GM18498 (cell line): ENCODE measurements around the gene CFAP54.
A peak's percentile ranks its signal among the peaks of the same experiment; 100 is the strongest.
"Not testable (repeated sequence)": the region's sequence is repeated elsewhere in the genome, so short reads cannot be mapped to it uniquely, and the experiment has no call there.

Experiments
- ATAC-seq: cut with Tn5 transposase; IDR thresholded peaks from one replicate; pipeline ENCODE4 v1.9.1; 2021; ENCODE audit warnings: mild to moderate bottlenecking, moderate library complexity; ENCODE audit not compliant: unreplicated experiment

The CFAP54 gene

DNA sequence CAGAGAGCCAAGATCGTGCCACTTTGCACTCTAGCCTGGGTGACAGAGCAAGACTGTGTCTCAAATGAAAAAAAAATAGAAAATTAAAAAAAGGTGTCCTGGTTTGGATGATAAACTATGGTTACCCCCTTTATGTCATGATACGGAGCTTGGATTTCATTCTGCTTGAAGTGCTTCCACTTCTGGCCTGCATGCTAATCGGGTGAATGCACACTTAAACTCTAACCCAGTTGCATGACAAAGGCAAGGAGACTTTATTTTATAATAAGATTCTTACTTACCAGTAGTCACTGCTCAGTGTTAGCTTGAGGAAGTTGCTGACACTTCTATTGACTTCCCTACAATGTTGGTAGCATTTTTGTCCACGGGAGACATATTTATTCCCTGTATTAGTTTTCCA lies 24.3 kb downstream of the CFAP54 start:
- no peak for ATAC-seq

- ATAC-seq, result no peak
Measured at GRCh38 chr12:96514328-96514727, 25.0 kb downstream of the CFAP54 start.

DNA sequence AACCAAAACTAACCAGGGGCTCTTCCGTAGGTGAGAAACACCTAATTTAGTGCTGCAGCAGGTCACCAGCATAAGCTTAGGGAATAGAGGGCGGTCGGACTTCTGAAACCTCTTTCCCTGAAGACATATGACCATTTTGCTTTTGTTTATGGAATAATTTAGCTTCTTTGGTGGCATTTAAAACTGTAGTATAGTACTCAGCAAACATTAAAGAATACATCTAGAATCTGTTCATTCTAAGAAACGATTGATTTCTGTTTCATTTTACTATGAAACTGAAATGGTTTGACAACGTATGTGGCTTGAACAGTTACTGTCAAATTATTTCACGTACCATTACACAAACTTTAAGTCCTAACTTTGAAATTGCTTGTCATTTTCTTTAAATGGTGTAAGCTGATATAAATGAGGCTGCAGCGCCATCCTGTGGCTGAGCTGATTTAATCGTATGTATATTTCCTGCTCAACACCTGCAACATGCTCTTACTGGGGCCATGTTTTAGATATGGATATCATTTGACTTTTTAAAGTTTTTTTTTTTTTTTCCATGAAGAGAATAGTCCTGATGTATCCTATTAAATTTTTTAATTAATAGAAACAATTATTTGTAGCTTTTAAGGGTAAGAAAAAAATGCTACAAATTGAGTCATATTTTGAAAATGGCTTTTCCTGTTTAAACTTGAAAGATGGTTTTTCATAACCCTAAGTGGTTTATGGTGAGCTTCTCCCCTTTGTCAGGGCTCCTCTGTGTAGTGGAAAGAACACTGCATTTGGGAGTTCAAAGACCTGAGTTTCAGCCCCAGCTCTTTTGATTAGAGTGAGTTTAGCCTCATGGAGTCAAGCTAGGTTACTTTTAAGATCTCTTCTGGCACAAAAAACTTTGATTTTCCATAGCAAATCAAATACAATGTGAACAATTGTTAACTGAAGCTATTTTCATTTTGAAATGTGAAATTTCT lies 27.4 kb downstream of the CFAP54 start:
- peak; percentile 80 for ATAC-seq

DNA sequence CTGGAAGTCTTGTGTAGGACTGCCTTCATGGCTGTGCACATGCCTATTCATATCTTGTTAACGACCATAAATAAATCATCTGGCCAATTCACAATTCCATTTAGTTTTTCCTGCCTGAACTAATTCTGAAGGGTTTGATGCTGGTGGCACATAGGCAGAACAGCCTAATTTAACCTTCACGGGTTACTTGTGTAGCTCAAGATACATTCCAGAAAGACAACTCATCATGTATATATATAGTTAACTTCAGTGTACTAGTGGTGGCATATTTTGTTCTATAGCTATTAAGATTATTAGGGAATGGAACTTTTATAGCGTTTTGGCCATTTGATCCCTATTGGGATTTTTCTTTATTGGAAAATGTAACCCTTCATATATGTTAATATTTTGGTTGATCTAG lies 31.4 kb downstream of the CFAP54 start:
- ATAC-seq, result no peak

GRCh38 chr12:96521895-96522682 lies 32.7 kb downstream of the CFAP54 start:
- no peak for ATAC-seq

- no peak for ATAC-seq
Measured at GRCh38 chr12:96522690-96523089, 33.3 kb downstream of the CFAP54 start.

- ATAC-seq, result no peak
Measured at GRCh38 chr12:96526110-96526509, 36.7 kb downstream of the CFAP54 start.

- ATAC-seq, result no peak
Measured at GRCh38 chr12:96529912-96530311, 40.5 kb downstream of the CFAP54 start.

DNA sequence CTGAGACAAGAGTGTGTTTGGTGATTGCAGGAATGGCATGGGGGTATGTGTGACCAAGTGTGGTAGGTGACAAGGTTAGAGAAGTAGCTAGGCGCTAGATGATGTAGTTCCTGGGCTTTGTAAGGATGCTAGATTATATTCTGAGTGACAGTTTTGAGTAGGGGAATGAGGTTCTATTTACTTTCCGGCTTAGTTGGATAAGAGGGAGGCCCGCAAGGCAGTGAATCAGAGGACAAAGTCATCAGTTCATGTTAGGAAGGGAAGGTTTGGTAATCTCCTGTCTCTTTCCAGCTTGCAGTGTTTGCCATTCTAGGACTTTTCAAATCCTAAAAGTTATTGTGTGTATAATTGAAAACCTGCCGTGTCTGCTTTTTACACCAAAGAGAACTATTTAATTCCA lies 45.0 kb downstream of the CFAP54 start:
- no peak for ATAC-seq

DNA sequence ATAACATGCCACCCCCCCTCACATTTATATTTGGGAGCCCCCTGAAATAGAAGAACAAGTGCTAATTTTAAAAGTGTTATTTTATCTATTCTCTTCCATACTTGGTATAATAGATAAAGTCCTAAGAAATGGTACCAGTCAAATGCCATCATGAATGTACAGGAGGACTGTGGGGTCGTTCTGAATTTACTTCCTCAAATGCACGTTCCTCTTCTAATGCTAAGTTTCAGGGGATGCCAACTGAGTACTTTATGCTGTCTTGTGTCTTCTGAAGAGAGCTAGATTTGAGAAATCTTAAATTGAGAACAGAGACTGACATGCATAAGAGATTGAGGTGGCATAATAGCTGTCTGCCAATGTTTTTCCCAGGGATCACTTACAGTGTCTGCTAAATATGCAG lies 59.0 kb downstream of the CFAP54 start:
- ATAC-seq, result no peak

GRCh38 chr12:96549341-96549740 lies 60.0 kb downstream of the CFAP54 start:
- no peak for ATAC-seq

GRCh38 chr12:96570579-96570978 lies 81.2 kb downstream of the CFAP54 start:
- peak; percentile 30 for ATAC-seq

DNA sequence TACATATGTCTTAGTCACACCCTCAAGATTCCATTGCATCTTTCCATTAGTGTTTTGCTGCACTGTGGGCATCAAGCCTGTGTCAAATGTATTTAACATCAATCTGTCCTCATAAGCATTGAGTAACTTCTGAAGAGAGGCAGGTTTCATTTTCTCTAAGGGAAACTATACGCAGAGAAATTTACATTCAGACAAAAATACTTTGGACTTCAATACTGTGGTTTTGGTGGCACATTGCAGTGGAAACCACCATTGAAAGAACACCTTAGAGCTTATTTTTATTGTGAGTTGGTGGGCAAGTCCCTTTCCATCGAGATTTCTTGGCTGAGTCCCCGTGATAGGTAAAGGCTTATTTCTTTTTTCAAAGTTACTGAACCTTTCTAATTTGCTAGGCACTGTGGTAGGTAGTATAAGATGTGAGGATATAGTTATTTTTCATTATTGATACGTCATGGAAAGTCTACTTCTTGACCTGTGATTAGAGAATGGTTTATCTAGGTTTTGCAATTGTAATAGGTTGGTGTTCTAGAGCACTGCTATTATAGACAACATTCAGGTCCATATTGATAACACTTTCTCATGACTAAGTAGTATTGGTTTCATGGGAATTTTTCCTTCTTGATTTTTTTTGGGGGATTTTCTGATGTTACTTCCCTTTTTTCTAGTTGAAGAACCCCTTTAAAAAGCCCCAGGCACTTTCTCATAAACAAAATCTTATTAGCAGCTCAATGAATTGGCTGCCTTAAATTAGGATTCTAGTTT lies 81.9 kb downstream of the CFAP54 start:
- ATAC-seq, result peak; percentile 91

GRCh38 chr12:96578526-96579125 lies 89.2 kb downstream of the CFAP54 start:
- peak; percentile 93 for ATAC-seq

DNA sequence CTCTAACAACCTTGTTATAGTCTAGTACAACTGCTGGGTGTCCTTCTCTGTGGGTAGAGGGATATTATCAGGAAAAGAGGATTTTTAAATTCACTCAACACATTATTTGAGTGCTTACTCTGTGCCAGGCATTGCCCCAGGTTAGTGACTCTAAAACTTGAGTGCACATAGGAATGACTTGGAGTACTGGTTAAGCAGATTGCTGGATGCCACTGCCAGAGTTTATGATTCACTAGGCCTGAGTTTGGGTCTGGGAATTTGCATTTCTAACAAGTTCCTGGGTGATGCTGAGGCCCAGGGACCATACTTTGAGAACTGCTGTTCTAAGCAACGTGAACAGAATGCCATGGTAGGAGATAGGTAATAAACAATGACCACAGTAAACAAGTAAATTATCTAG lies 96.6 kb downstream of the CFAP54 start:
- ATAC-seq, result no peak

DNA sequence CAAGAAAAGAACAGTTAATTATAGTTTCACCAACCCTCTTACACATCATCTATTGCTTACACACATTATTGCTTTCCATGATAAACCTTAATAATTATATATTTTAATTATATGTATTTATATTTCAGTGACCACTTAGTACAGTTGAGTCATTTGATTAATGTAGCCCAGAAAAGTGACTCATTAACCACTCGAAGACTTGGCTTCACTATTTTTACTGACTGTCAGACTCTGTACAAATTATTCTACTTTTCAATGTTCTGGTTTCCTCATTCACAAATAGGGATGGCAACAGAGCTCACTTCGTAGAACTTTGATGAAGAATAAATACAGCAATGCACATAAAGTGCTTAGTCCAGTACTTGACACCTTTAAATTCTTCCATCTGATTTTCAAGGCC lies 98.3 kb downstream of the CFAP54 start:
- ATAC-seq, result no peak

- ATAC-seq, result no peak
Measured at GRCh38 chr12:96590970-96591369, 101.6 kb downstream of the CFAP54 start.

- not testable (repeated sequence) for ATAC-seq
Measured at GRCh38 chr12:96604374-96604773, 115.0 kb downstream of the CFAP54 start.

DNA sequence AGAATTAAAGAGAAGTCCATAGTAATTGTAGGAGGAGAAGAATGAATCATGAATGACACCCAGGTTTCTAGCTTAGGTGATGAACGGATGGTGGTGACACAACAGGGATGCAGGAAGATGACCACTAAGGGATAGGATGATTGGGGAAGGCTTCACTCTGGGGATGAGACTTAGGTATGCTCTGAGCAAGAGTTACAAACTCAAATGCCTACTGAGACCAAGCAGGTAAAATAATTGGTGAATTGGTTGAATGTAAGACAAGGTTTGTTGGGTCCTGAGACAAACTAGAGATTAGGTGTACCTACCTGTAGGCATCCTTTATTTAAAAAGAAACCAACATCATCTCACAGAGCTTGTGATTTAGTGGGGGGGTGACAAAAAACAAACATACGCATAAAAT lies 116.3 kb downstream of the CFAP54 start:
- no peak for ATAC-seq

- no peak for ATAC-seq
Measured at GRCh38 chr12:96606134-96606533, 116.8 kb downstream of the CFAP54 start.

GRCh38 chr12:96606644-96607043 lies 117.3 kb downstream of the CFAP54 start:
- no peak for ATAC-seq
